ENCODE measurements around the gene CLCN2.
"Not testable (repeated sequence)": the region's sequence is repeated elsewhere in the genome, so short reads cannot be mapped to it uniquely, and the experiment has no call there.

The CLCN2 gene

DNA sequence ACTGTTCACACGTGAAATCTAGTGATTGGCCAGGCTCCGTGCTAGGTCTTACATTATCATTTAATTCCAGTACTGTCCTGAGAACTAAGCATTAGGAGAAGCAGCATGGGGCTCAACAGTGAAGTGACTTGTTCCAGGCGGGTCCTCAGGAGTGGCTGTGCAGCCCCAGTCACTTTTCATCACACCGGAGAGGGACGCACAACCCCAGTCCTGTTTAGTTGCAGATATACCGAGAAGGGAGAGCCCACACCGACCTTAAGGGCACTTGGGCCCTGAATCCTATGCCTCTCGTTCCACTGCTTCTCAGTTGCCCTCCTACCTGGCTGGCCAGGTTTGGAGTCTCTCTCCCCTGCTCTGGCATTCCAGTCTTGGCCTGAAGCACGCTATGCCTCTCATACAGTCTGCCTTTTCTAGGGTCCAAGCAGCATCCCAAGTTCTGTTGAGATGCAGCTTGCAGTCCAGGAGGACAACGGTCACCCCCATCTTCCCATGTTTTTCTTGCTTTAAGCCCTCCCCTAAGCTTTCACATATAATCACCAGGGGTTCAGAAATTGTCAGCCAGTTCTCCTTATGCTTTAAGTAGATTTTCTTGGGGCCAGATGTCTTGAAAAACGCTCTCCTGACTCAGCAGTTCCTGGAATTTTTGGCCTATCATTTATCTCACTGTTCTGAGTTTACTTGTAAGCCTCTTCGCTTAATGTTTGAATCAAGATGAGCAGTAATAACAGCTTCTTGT, 13.9 kb downstream of the CLCN2 start:
- no peak for DNase-seq (ENCODE audit: low read depth in 2 of 3, low spot score in 1 of 3)

DNA sequence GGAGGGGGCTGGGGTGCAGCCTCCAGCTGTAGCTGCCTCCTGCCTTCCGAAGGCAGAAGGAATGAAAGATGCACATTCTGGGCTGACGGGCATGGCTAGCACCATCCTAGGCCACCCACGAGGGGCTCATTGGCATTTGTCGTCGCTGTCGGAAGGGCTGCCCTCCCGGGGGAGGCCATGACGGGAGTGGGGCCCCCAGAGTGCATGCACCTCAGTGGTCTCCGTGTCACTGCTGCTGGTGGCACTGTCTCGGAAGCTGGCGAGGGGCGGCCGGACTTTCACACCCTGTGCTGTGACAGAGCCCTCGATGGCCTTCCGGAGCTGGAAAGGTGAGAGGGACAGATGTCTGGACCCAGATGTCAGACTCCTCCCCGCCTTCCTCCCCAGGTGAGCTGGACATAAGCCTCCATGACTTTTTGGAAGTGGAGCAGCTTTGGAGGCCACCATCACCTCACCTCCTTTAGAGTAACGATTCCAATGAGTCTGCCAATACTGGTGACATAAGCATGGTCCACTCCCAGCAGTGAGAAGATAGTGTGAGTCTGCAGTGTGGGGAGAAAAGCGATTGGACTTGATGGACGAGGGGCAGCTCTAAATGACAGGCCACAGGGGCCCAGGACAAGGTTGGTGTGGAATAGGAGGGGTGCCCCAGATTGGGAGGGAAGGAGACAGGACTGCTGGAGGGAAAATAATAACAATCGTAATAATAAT, 14.8 kb downstream of the CLCN2 start:
- DNase-seq (ENCODE audit: low read depth in 2 of 3, low spot score in 1 of 3): no peak

DNA sequence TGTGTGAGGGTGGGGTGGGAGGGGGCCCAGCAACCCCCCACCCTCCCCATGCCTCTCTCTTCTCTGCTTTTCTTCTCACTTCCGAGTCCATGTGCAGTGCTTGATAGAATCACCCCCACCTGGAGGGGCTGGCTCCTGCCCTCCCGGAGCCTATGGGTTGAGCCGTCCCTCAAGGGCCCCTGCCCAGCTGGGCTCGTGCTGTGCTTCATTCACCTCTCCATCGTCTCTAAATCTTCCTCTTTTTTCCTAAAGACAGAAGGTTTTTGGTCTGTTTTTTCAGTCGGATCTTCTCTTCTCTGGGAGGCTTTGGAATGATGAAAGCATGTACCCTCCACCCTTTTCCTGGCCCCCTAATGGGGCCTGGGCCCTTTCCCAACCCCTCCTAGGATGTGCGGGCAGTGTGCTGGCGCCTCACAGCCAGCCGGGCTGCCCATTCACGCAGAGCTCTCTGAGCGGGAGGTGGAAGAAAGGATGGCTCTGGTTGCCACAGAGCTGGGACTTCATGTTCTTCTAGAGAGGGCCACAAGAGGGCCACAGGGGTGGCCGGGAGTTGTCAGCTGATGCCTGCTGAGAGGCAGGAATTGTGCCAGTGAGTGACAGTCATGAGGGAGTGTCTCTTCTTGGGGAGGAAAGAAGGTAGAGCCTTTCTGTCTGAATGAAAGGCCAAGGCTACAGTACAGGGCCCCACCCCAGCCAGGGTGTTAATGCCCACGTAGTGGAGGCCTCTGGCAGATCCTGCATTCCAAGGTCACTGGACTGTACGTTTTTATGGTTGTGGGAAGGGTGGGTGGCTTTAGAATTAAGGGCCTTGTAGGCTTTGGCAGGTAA, 15.9 kb downstream of the CLCN2 start:
- DNase-seq (ENCODE audit: low read depth in 2 of 3, low spot score in 1 of 3): no peak

DNA sequence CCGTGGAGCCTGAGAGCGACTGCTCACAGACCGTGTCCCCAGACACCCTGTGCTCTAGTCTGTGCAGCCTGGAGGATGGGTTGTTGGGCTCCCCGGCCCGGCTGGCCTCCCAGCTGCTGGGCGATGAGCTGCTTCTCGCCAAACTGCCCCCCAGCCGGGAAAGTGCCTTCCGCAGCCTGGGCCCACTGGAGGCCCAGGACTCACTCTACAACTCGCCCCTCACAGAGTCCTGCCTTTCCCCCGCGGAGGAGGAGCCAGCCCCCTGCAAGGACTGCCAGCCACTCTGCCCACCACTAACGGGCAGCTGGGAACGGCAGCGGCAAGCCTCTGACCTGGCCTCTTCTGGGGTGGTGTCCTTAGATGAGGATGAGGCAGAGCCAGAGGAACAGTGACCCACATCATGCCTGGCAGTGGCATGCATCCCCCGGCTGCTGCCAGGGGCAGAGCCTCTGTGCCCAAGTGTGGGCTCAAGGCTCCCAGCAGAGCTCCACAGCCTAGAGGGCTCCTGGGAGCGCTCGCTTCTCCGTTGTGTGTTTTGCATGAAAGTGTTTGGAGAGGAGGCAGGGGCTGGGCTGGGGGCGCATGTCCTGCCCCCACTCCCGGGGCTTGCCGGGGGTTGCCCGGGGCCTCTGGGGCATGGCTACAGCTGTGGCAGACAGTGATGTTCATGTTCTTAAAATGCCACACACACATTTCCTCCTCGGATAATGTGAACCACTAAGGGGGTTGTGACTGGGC, 16.7 kb downstream of the CLCN2 start:
- no peak for DNase-seq (ENCODE audit: low read depth in 2 of 3, low spot score in 1 of 3)

DNA sequence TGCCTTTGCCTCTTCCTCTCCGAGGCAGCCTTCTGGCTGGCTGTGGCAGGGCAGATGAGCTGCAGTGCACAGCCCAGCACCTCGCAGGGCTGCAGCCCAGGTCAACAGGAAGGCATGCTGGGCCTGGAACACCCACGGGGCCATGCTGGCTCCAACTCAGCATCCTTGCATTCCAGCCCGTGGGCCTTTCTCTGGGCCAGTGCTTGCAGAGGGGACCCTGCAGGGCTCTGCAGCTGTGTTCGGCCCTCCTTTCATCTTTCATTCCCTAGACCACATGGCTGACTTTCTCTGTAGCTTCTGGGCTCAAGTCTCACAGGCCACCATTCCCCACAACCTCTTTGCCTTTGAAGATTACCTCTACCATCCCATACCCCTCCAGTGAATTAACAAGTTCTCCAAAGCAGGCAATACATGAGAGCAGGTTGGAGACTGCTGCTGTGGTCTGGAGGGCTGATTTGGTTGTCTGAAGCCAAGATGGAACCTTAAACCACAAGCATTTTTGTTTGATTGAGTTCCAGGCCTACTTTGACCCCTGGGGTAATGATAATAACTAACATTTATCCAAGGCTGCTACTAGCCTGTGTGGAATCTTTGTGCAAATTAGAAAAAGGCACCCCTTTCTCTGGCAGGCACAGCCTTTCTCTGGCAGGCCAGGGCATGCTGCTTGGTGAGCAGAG, 18.1 kb downstream of the CLCN2 start:
- no peak for DNase-seq (ENCODE audit: low read depth in 2 of 3, low spot score in 1 of 3)

GRCh38 chr3:184341925-184342324, 19.5 kb downstream of the CLCN2 start:
- no peak for DNase-seq (ENCODE audit: low read depth in 2 of 3, low spot score in 1 of 3)

GRCh38 chr3:184339451-184340135, 21.8 kb downstream of the CLCN2 start:
- not testable (repeated sequence) for DNase-seq (ENCODE audit: low read depth in 2 of 3, low spot score in 1 of 3)

DNA sequence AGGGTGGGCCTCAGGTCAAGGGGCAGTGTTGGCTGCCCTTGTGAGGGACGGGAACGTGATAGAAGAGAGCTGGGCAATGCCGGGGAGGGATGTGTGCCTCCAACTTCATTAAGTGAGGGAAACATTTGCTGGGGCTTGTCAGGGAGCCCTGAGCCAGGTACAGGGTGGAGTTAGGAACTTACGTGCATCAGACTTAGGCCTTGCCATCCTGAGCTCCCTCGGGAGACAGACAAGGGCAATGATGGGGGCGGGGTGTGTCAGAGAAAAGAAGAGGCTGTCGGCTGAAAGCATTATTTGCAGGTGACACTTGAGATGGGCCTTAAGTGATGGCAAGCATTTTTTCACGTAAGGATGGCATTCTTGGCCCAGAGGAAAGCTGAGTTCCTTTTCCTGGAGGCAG, 22.4 kb downstream of the CLCN2 start:
- no peak for DNase-seq (ENCODE audit: low read depth in 2 of 3, low spot score in 1 of 3)

DNA sequence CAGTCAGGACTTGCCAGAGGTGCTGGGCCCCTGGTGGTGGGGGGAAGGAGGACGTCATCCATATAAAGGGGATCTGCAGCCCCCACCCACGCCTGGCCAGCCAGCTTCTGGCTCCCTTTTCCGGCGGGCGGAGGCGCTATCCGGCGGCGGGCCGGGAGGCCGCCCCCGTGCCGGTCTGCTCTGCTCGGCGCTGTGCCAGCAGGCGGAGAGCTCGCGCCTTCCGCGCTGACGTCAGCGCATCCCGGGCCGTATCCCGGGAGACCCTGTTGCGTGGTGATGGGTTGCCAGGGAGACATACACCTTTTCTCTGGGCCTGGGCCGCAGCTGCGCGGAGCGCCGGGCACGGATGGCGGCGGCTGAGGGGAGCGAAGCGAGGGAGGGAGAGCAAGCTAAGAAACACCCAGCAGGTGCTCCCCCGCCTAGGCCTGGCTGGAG, 22.9 kb downstream of the CLCN2 start:
- no peak for DNase-seq (ENCODE audit: low read depth in 2 of 3, low spot score in 1 of 3)

GRCh38 chr3:184337981-184338380, 23.4 kb downstream of the CLCN2 start:
- no peak for DNase-seq (ENCODE audit: low read depth in 2 of 3, low spot score in 1 of 3)

DNA sequence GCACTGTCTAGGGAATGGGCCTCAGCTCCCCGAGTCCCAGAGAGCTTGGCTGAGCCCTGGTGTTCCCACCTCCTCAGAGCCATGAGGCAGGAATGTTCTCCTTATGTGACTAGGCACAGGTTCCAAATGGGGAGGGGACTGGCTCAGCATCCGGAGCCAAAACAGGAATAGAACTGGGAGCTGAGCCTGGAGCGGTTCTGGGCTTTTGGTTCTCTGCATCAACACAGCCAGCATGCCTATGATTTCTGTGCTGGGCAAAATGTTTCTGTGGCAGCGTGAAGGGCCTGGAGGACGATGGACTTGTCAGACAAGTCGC, 24.0 kb downstream of the CLCN2 start, which contains the start of gene FAM131A:
Gene FAM131A, plus strand, starts transcription at position 202 of the 316 bp plus-strand sequence. Its CDS starts 31 bp downstream, at position 233.
- no peak for DNase-seq (ENCODE audit: low read depth in 2 of 3, low spot score in 1 of 3)

- DNase-seq (ENCODE audit: low read depth in 2 of 3, low spot score in 1 of 3): no peak
Measured at GRCh38 chr3:184336547-184337398, 24.6 kb downstream of the CLCN2 start.

GRCh38 chr3:184335661-184336546, 25.5 kb downstream of the CLCN2 start:
- DNase-seq (ENCODE audit: low read depth in 2 of 3, low spot score in 1 of 3): peak; percentile 74 to 86 (median 81)

DNA sequence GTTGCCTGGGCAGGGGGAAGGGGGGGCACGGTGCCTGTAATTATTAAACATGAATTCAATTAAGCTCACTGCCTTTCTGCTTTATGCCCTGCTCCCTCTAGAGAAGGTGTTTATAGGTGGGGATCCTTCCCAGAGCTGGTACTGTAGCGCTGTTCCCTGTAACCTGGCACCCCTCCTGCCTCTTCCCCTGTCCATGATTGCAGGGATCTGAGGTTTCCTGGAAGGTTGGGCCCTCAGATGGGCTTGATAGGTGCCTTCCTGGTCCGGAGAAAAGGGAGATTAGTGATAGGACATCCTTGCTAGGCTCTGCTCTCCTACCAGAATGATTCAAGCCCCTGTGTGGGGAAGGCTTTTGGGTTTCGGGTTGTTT, 26.1 kb downstream of the CLCN2 start:
- DNase-seq (ENCODE audit: low read depth in 2 of 3, low spot score in 1 of 3): no peak

DNA sequence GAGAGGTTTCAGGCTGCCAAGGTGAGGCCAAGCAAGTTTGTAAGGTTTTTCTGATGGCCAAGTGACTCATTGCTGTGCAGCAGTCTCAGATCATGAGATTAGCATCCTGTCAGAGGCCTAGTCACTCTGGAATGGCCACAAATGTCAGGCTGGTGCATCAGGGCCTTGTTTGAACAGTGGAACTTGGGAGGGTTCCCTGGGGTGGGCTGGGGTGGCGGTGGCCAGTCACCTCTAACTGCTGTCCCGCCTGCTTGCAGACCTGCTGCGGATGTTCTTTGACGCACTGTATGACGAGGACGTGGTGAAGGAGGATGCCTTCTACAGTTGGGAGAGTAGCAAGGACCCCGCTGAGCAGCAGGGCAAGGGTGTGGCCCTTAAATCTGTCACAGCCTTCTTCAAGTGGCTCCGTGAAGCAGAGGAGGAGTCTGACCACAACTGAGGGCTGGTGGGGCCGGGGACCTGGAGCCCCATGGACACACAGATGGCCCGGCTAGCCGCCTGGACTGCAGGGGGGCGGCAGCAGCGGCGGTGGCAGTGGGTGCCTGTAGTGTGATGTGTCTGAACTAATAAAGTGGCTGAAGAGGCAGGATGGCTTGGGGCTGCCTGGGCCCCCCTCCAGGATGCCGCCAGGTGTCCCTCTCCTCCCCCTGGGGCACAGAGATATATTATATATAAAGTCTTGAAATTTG, 26.8 kb downstream of the CLCN2 start:
- DNase-seq (ENCODE audit: low read depth in 2 of 3, low spot score in 1 of 3): no peak

GRCh38 chr3:184333700-184334099, 27.7 kb downstream of the CLCN2 start:
- DNase-seq (ENCODE audit: low read depth in 2 of 3, low spot score in 1 of 3): no peak

GRCh38 chr3:184333190-184333589, 28.2 kb downstream of the CLCN2 start:
- DNase-seq (ENCODE audit: low read depth in 2 of 3, low spot score in 1 of 3): no peak

Data from stimulated activated CD4-positive, alpha-beta T cell treated with anti-CD3 and anti-CD28 coated beads, Interleukin-12 subunit alpha, Interleukin-12 subunit beta, amount 100 ng/mL, for 48 hours (primary cell).